SK-N-MC (cell line): ENCODE measurements around the gene HENMT1.

ENCODE experiments used
- EZH2 ChIP-seq: fragments of 200-600 bp; sonication (generic); IDR thresholded peaks from one replicate; pipeline ENCODE4 v1.6.1; 2017; ENCODE audit warnings: antibody characterized with exemption
- FOXP2 ChIP-seq: optimal IDR thresholded peaks from 2 replicates; pipeline ENCODE3; 2011; ENCODE audit warnings: mild to moderate bottlenecking, moderate library complexity; ENCODE audit not compliant: insufficient read depth; ENCODE audit errors: extremely low read length, control extremely low read depth
- POLR2AphosphoS5 ChIP-seq: IDR thresholded peaks from 2 replicates; pipeline ENCODE4 v1.6.1; 2012; ENCODE audit warnings: mild to moderate bottlenecking, low read depth, low read length, borderline replicate concordance

GRCh38 chr1:108615544-108615943 lies 45.3 kb downstream of the HENMT1 start:
- TF ChIP-seq POLR2AphosphoS5, result no peak
- no peak for TF ChIP-seq EZH2
- no peak for TF ChIP-seq FOXP2
